Retina (tissue), 1 donor: ENCODE data around the gene TMEM266.

Experiments
- DNase-seq: peaks from one replicate; pipeline ENCODE4 v3.0.0-alpha.2; 2016

Gene TMEM266

GRCh38 chr15:76163457-76164295 is 103.9 kb downstream of the TMEM266 start:
- DNase-seq = peak; percentile 45

GRCh38 chr15:76164602-76165001 is 104.8 kb downstream of the TMEM266 start:
- no peak for DNase-seq

- DNase-seq = no peak
These were observed 106.2 kb downstream of the TMEM266 start for GRCh38 chr15:76165951-76166350.

- no peak for DNase-seq
These were observed 108.6 kb downstream of the TMEM266 start for GRCh38 chr15:76168237-76168984.

- DNase-seq = no peak
These were observed 109.2 kb downstream of the TMEM266 start for GRCh38 chr15:76169018-76169417.

GRCh38 chr15:76169911-76170800 is 110.4 kb downstream of the TMEM266 start:
- DNase-seq = no peak

- DNase-seq = no peak
These were observed 113.0 kb downstream of the TMEM266 start for GRCh38 chr15:76172782-76173181.

GRCh38 chr15:76173317-76173834 is 113.6 kb downstream of the TMEM266 start:
- DNase-seq = no peak

GRCh38 chr15:76174654-76175053 is 114.9 kb downstream of the TMEM266 start:
- no peak for DNase-seq

GRCh38 chr15:76175442-76175841 is 115.7 kb downstream of the TMEM266 start:
- no peak for DNase-seq

GRCh38 chr15:76176059-76176458 is 116.3 kb downstream of the TMEM266 start:
- no peak for DNase-seq

GRCh38 chr15:76176487-76177085 is 116.8 kb downstream of the TMEM266 start:
- no peak for DNase-seq

- DNase-seq = no peak
These were observed 117.8 kb downstream of the TMEM266 start for GRCh38 chr15:76177491-76178040.

GRCh38 chr15:76178296-76179000 is 118.7 kb downstream of the TMEM266 start:
- DNase-seq = no peak

- DNase-seq = no peak
These were observed 119.2 kb downstream of the TMEM266 start for GRCh38 chr15:76179023-76179422.

- DNase-seq = no peak
These were observed 120.5 kb downstream of the TMEM266 start for GRCh38 chr15:76180321-76180720.

- DNase-seq = no peak
These were observed 121.9 kb downstream of the TMEM266 start for GRCh38 chr15:76181705-76182107.

- no peak for DNase-seq
These were observed 124.3 kb downstream of the TMEM266 start for GRCh38 chr15:76183930-76184649.

- DNase-seq = no peak
These were observed 124.9 kb downstream of the TMEM266 start for GRCh38 chr15:76184650-76185035.

GRCh38 chr15:76185716-76186115 is 125.9 kb downstream of the TMEM266 start:
- no peak for DNase-seq

- no peak for DNase-seq
These were observed 127.4 kb downstream of the TMEM266 start for GRCh38 chr15:76187163-76187562.
